GM23338 (cell line): Measurements from ENCODE around the gene GPR135. TPM values are rescaled to one million over a fixed set of nuclear protein-coding genes. Genes with fewer than 3 reads are reported as not detected.

Experiments
- ATAC-seq: fragments of 200-7000 bp; cut with Tn5 transposase; 3 replicates; pipeline ENCODE4 v1.9.1; 2020
- DNase-seq: peaks from one replicate; pipeline ENCODE4 v3.0.0-alpha.2; 2015; ENCODE audit warnings: low spot score
- H2AFZ ChIP-seq: fragments of 200-600 bp; sonication (generic); 2 replicates; pipeline ENCODE4 v1.8.0; 2016; ENCODE audit warnings: antibody characterized with exemption, mild to moderate bottlenecking, moderate library complexity
- H3F3A ChIP-seq: fragments of 200-600 bp; sonication (generic); replicated peaks from 2 replicates; pipeline ENCODE4 v1.8.0; 2017; ENCODE audit warnings: antibody characterized with exemption, mixed run types, low read depth
- H3K27ac ChIP-seq: fragments of 200-600 bp; sonication (generic); 2 replicates; pipeline ENCODE4 v1.6.1; 2016; ENCODE audit warnings: low read depth
- H3K27me3 ChIP-seq: fragments of 200-600 bp; sonication (generic); 2 replicates; pipeline ENCODE4 v1.8.0; 2016; ENCODE audit warnings: mild to moderate bottlenecking, mixed run types, moderate library complexity; ENCODE audit not compliant: insufficient read depth
- H3K36me3 ChIP-seq: fragments of 200-600 bp; sonication (generic); 2 replicates; pipeline ENCODE4 v1.8.0; 2016; ENCODE audit warnings: mild to moderate bottlenecking; ENCODE audit not compliant: insufficient read depth
- H3K4me1 ChIP-seq: fragments of 200-600 bp; sonication (generic); 2 replicates; pipeline ENCODE4 v1.8.0; 2016; ENCODE audit warnings: mild to moderate bottlenecking, moderate library complexity; ENCODE audit not compliant: insufficient read depth
- H3K4me2 ChIP-seq: fragments of 200-600 bp; sonication (generic); 2 replicates; pipeline ENCODE4 v1.7.1; 2017; ENCODE audit warnings: mixed run types
- H3K4me3 ChIP-seq: fragments of 200-600 bp; sonication (generic); 2 replicates; pipeline ENCODE4 v1.6.1; 2016; ENCODE audit warnings: mixed run types
- H3K79me2 ChIP-seq: fragments of 200-600 bp; sonication (generic); replicated peaks from 2 replicates; pipeline ENCODE4 v1.8.0; 2017; ENCODE audit warnings: mild to moderate bottlenecking; ENCODE audit not compliant: insufficient read depth
- H3K9me2 ChIP-seq: fragments of 200-600 bp; sonication (generic); 2 replicates; pipeline ENCODE4 v1.8.0; 2017; ENCODE audit not compliant: insufficient read depth
- H4K20me1 ChIP-seq: fragments of 200-600 bp; sonication (generic); replicated peaks from 2 replicates; pipeline ENCODE4 v1.8.0; 2017; ENCODE audit warnings: mild to moderate bottlenecking; ENCODE audit not compliant: insufficient read depth
- H3K27ac Mint-ChIP-seq: 2 replicates; pipeline ENCODE4 v1.8.0; 2020; ENCODE audit warnings: inconsistent platforms, mild to moderate bottlenecking, moderate library complexity, mixed read lengths
- H3K27me3 Mint-ChIP-seq: 3 replicates; pipeline ENCODE4 v1.8.0; 2022; ENCODE audit warnings: low read depth, mild to moderate bottlenecking, moderate library complexity, mixed read lengths, inconsistent platforms; ENCODE audit not compliant: insufficient read depth, poor library complexity
- H3K36me3 Mint-ChIP-seq: 3 replicates; pipeline ENCODE4 v1.8.0; 2021; ENCODE audit warnings: low read depth, mild to moderate bottlenecking, inconsistent platforms, moderate library complexity, mixed read lengths
- H3K4me1 Mint-ChIP-seq: 3 replicates; pipeline ENCODE4 v1.8.0; 2020; ENCODE audit warnings: mild to moderate bottlenecking, inconsistent platforms, mixed read lengths
- H3K4me3 Mint-ChIP-seq: 3 replicates; pipeline ENCODE4 v1.8.0; 2021; ENCODE audit warnings: moderate library complexity, mild to moderate bottlenecking, inconsistent platforms, mixed read lengths
- H3K9me3 Mint-ChIP-seq: 3 replicates; pipeline ENCODE4 v1.8.0; 2020; ENCODE audit warnings: moderate library complexity, mild to moderate bottlenecking, inconsistent platforms, mixed read lengths
- CREB1 ChIP-seq: fragments of 250-450 bp; sonication (Bioruptor Pico); IDR thresholded peaks from 2 replicates; pipeline ENCODE4 v1.5.0; 2020; ENCODE audit warnings: low read depth, mild to moderate bottlenecking, moderate library complexity
- CTCF ChIP-seq, 2 experiments: fragments of 200-600 bp in 1 of 2; sonication (generic) in 1 of 2; conservative IDR thresholded peaks; 2 replicates each; pipeline versions ENCODE4 v1.5.1 to v1.6.1; 2016 to 2017; ENCODE audit warnings: antibody characterized with exemption in 2 of 2, low read depth in 2 of 2, mild to moderate bottlenecking in 2 of 2, moderate library complexity in 1 of 2
- ETS1 ChIP-seq: IDR thresholded peaks from 2 replicates; pipeline ENCODE4 v1.6.1; 2016; ENCODE audit warnings: antibody characterized with exemption
- EZH2 ChIP-seq: fragments of 200-600 bp; sonication (generic); IDR thresholded peaks from one replicate; pipeline ENCODE4 v1.8.0; 2017; ENCODE audit warnings: antibody characterized with exemption, mild to moderate bottlenecking, low read depth; ENCODE audit not compliant: unreplicated experiment
- EZH2phosphoT487 ChIP-seq: fragments of 200-600 bp; sonication (generic); IDR thresholded peaks from one replicate; pipeline ENCODE4 v1.8.1; 2018; ENCODE audit warnings: antibody characterized with exemption; ENCODE audit not compliant: unreplicated experiment
- POLR2AphosphoS5 ChIP-seq: IDR thresholded peaks from 2 replicates; pipeline ENCODE4 v1.6.1; 2016; ENCODE audit warnings: antibody characterized with exemption, low read depth
- REST ChIP-seq: IDR thresholded peaks from one replicate; pipeline ENCODE4 v1.6.1; 2018; ENCODE audit warnings: antibody characterized with exemption; ENCODE audit not compliant: unreplicated experiment
- ZNF114 ChIP-seq: fragments of 250-450 bp; sonication (Bioruptor Pico); IDR thresholded peaks from 2 replicates; pipeline ENCODE4 v1.5.0; 2020; ENCODE audit warnings: mild to moderate bottlenecking, moderate library complexity
- ZNF331 ChIP-seq: fragments of 250-450 bp; sonication (Bioruptor Pico); IDR thresholded peaks from 2 replicates; pipeline ENCODE4 v1.5.0; 2020; ENCODE audit warnings: low read depth, mild to moderate bottlenecking, moderate library complexity
- ZNF462 ChIP-seq: fragments of 250-450 bp; sonication (Bioruptor Pico); IDR thresholded peaks from 2 replicates; pipeline ENCODE4 v1.5.0; 2020; ENCODE audit warnings: mild to moderate bottlenecking, moderate library complexity
- polyA plus RNA-seq: library from polyadenylated mRNA; unstranded; fragments of >200 nt; fragmentation: Nextera tagmentation; extraction: Ambion mirVana; gene quantifications from 2 replicates; pipeline ENCODE4 v1.2.1, GENCODE V29; 2016
- total RNA-seq: library from RNA; depleted of rRNA; stranded (reverse); fragments of >200 nt; shearing (Covaris generic); gene quantifications from 2 replicates; pipeline ENCODE4 v1.2.3, GENCODE V29; 2014

Gene GPR135
- total and polyA plus RNA-seq, 2 experiments from 2014 or later, result 0.47 to 2.2 TPM

- TF ChIP-seq CTCF (conservative IDR thresholded peaks at IDR 0.05; ENCODE audit: low read depth in 2 of 2) (no peak), EZH2phosphoT487 (no peak)
Measured at GRCh38 chr14:59500732-59501131, 35.6 kb upstream of the GPR135 start (continued).

- TF ChIP-seq CTCF (conservative IDR thresholded peaks at IDR 0.05; ENCODE audit: low read depth in 2 of 2), result no peak
- TF ChIP-seq ZNF331 (CRISPR knock-in tag), result no peak
- TF ChIP-seq ETS1, result no peak
- TF ChIP-seq CREB1 (CRISPR knock-in tag), result no peak
- TF ChIP-seq REST, result no peak
- TF ChIP-seq POLR2AphosphoS5, result no peak
- no peak for TF ChIP-seq ZNF462 (CRISPR knock-in tag)
- TF ChIP-seq EZH2phosphoT487, result no peak
- TF ChIP-seq EZH2, result no peak
- no peak for TF ChIP-seq ZNF114 (CRISPR knock-in tag)
- Histone ChIP-seq H3K27me3 (no peaks in the 10 kb centered on the region), H3K4me3 (no peak overlapping the region), H3K4me1 (no peaks in the 10 kb centered on the region), H4K20me1 (0 out of 2 replicates have a peak, but pooled peaks cover 2% of the 10 kb centered on the region), H2AFZ (no peak overlapping the region), H3K79me2 (peaks cover 4% of the 10 kb centered on the region), H3K36me3 (peaks cover 38% of the 10 kb centered on the region), H3K4me2 (no peak overlapping the region), H3F3A (no peaks in the 10 kb centered on the region), H3K27ac (no peak overlapping the region), H3K9me2 (no peaks in the 10 kb centered on the region)
- Mint-ChIP-seq H3K27ac (no peak overlapping the region), H3K36me3 (peaks cover 67% of the 10 kb centered on the region), H3K27me3 (no peaks in the 10 kb centered on the region), H3K4me3 (no peak overlapping the region), H3K9me3 (no peaks in the 10 kb centered on the region), H3K4me1 (no peaks in the 10 kb centered on the region)
- no peak for DNase-seq
- no peak for ATAC-seq
Measured at GRCh38 chr14:59492384-59492783, 27.2 kb upstream of the GPR135 start.
